ENCODE data around the gene NOS1. TPM values are rescaled to one million over a fixed set of nuclear protein-coding genes. Genes with fewer than 3 reads are reported as not detected.

The NOS1 gene
- total and polyA plus RNA-seq, 10 donors, result 0.03 to 0.22 (median 0.04) TPM; not detected in 6

DNA sequence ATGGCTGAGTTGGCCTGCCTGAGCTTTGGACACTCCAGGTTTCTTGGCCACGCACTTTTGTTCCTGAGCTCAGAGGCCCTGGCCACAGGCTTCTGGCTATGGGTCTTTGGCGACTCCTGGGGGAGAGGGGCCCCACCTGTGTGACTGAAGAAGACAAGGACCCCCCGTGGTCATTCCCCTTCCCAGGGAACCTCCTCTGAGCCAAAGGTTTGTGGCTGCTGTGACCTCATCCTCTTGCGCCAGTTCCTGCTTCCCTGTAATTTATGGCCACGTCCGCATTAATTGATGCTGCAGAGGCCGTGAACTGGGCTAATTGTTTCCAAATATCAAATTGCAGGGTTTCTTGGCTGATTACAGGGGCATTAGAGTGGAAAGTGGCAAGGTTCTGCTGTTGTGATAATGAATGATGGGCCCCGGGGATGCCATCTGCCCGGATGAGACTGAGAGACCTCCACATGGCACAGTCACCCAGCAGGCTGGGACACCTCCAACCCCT is 27.6 kb upstream of the NOS1 start:
- WGBS, 5 donors, result 50 to 68% (median 59%) methylated on average over 9 of the region's 9 CpGs
- H3K27ac ChIP-seq, result no peak overlapping the region
- no peak overlapping the region for H3K4me3 ChIP-seq
- TF ChIP-seq POLR2AphosphoS5 (IDR thresholded peaks at IDR 0.05) (no peak), POLR2A (IDR thresholded peaks at IDR 0.05) (no peak)
- TF ChIP-seq, protein P1, sequence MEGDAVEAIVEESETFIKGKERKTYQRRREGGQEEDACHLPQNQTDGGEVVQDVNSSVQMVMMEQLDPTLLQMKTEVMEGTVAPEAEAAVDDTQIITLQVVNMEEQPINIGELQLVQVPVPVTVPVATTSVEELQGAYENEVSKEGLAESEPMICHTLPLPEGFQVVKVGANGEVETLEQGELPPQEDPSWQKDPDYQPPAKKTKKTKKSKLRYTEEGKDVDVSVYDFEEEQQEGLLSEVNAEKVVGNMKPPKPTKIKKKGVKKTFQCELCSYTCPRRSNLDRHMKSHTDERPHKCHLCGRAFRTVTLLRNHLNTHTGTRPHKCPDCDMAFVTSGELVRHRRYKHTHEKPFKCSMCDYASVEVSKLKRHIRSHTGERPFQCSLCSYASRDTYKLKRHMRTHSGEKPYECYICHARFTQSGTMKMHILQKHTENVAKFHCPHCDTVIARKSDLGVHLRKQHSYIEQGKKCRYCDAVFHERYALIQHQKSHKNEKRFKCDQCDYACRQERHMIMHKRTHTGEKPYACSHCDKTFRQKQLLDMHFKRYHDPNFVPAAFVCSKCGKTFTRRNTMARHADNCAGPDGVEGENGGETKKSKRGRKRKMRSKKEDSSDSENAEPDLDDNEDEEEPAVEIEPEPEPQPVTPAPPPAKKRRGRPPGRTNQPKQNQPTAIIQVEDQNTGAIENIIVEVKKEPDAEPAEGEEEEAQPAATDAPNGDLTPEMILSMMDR (IDR thresholded peaks at IDR 0.05 in 8 of 11, conservative IDR thresholded peaks at IDR 0.05 in 3 of 11), result no peak
- intact Hi-C loops (cut with DNase I; ENCODE audit: low total_unique reads), result no loop called here
- DNase-seq, result no peak
- H3K36me3 ChIP-seq, result no peaks in the 10 kb centered on the region
- peaks cover 0 to 9% (median 0%) of the 10 kb centered on the region in 7 donors for H3K27me3 ChIP-seq (replicated peaks in 1 of 7)
- H3K9me3 ChIP-seq, result no peaks in the 10 kb centered on the region
- no peaks in the 10 kb centered on the region for H3K4me1 ChIP-seq

DNA sequence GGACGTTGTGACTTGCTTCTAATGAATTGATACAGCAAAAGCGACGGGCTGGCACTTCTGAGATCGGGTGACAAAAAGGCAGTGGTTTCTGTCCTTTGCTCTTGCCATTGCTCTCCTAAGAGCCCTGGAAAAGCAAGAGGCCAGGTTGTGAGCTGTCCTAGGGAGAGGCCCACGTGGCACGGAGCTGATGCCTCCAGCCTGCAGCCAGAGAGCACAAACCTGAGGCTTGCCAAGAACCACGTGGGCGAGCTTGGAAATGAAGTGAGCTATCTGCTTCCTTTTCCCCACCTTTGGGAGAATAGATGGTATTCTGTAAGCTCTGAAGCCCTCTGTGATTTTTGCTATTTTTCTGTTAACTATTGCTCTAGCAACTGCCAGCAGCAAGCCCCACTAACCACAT is 26.4 kb upstream of the NOS1 start:
- DNase-seq, result no peak
- Histone ChIP-seq H3K9me3 (no peaks in the 10 kb centered on the region), H3K4me1 (no peaks in the 10 kb centered on the region), H3K4me3 (no peak overlapping the region), H3K27me3 (replicated peaks in 1 of 7) (peaks cover 0 to 9% (median 0%) of the 10 kb centered on the region in 7 donors), H3K27ac (no peak overlapping the region), H3K36me3 (no peaks in the 10 kb centered on the region)
- TF ChIP-seq POLR2AphosphoS5 (IDR thresholded peaks at IDR 0.05) (no peak), POLR2A (IDR thresholded peaks at IDR 0.05) (no peak)
- TF ChIP-seq, protein P1 (IDR thresholded peaks at IDR 0.05 in 8 of 11, conservative IDR thresholded peaks at IDR 0.05 in 3 of 11), result no peak
- intact Hi-C loops (cut with DNase I; ENCODE audit: low total_unique reads), result no loop called here
- 78 to 92% (median 80%) methylated on average over 8 of the region's 8 CpGs for WGBS, 5 donors

DNA sequence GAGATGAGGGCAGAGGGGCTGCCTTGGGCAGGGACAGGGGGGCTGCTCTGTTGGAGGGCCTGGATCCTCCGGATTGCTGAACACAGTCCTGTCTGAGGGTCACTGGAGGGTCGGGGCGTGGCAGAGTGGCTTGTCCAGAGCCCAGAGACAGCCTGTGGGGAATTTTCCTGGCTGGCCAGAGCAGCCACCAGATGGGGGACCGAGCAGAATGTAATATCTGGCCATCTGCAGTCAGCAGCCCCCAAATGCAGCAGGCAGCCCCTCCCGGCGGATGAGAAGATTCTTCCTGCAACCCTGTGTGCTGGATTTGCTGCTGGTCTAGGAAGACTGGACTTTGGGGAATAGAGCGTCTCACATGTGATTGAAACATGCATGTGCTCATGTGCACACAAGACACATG is 23.3 kb upstream of the NOS1 start:
- Histone ChIP-seq H3K9me3 (no peaks in the 10 kb centered on the region), H3K4me3 (no peak overlapping the region), H3K4me1 (no peaks in the 10 kb centered on the region), H3K27me3 (replicated peaks in 1 of 7) (peaks cover 0 to 9% (median 0%) of the 10 kb centered on the region in 7 donors), H3K36me3 (no peaks in the 10 kb centered on the region), H3K27ac (no peak overlapping the region)
- TF ChIP-seq POLR2A (IDR thresholded peaks at IDR 0.05) (no peak), POLR2AphosphoS5 (IDR thresholded peaks at IDR 0.05) (no peak)
- intact Hi-C loops (cut with DNase I; ENCODE audit: low total_unique reads), result no loop called here
- 75 to 87% (median 77%) methylated on average over 7 of the region's 7 CpGs for WGBS, 5 donors
- no peak for DNase-seq

DNA sequence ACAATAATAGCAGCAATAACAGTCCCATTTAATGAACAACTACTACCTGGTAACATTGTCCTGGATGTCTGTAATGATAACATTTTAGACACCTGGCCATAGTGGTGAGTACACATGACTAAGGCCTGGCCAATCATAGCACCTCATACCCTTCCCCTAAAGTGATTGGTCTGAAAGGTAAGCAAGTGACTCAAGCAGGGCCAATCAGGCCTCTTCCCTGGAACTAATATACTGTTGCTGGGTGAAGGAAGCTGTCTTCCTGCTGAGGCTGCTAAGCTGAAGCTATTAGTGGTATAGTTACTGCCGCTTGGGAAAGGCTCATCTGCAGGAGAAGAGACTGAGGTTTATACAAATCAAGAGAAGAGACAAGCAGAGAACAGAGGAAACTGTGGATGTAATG is 18.7 kb upstream of the NOS1 start:
- WGBS, 5 donors, result 76 to 96% (median 85%) methylated on average over 1 of the region's 1 CpG
- Histone ChIP-seq H3K9me3 (peaks cover 0 to 8% (median 0%) of the 10 kb centered on the region in 8 donors), H3K27me3 (replicated peaks in 1 of 7) (peaks cover 0 to 13% (median 0%) of the 10 kb centered on the region in 7 donors), H3K27ac (no peak overlapping the region), H3K4me3 (no peak overlapping the region), H3K4me1 (no peaks in the 10 kb centered on the region), H3K36me3 (no peaks in the 10 kb centered on the region)
- TF ChIP-seq, protein P1 (IDR thresholded peaks at IDR 0.05 in 8 of 11, conservative IDR thresholded peaks at IDR 0.05 in 3 of 11), result no peak
- TF ChIP-seq POLR2A (IDR thresholded peaks at IDR 0.05) (no peak), POLR2AphosphoS5 (IDR thresholded peaks at IDR 0.05) (no peak)
- intact Hi-C loops (cut with DNase I; ENCODE audit: low total_unique reads), result no loop called here
- DNase-seq, result no peak
